Coronary artery (tissue), 2 donors: ENCODE results near the gene PP2D1.

Experiments
- DNase-seq: peaks from one replicate; pipeline ENCODE4 v3.0.0-alpha.2; 2017; ENCODE audit warnings: low spot score
- H3K27ac ChIP-seq, 2 donors: fragments of 200-600 bp; sonication (generic); one replicate each; pipeline ENCODE4 v1.5.1; 2016 to 2019
- H3K4me3 ChIP-seq: fragments of 200-600 bp; sonication (generic); 2 replicates; pipeline ENCODE4 v1.5.1; 2016; ENCODE audit warnings: mild to moderate bottlenecking, moderate library complexity
- TF ChIP-seq, protein P1 (sequence below): fragments of 200-600 bp; sonication (generic); IDR thresholded peaks from one replicate; pipeline ENCODE4 v1.5.1; 2019; ENCODE audit warnings: antibody characterized with exemption

Gene PP2D1

DNA sequence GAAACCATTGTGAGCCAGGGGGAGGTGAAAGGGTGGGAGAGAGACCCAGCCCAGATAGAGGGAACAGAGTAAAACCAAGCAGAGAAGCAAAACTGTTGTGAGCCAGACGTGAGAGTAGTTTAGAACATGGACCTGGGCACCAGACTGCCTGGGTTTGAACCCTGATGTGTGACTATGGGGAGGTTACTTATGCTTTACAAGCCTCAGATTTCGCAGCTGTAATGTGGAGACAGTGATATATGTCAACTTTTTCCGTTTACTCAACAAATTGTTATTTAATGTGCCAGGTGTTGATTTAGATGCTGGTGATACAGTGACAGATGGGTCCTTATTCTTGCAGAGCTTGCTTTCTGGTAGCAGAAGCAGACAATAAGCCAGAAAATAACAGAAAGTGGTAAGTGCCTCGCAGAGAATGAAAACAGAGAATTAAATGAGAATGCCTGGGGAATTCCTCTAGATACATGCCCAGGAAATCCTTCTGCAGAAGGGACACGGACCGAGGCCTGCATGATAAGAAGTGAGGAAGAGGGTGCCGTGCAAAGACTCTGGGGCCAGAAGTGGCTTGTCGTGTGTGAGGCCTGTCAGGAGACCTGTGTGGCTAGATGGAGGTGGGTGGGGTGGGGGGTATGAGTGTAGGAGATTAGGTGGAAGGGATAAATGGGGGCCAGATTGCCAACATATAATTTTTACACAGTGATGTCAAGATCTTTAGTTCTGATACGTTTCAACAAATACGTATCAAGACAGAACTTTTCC is 43.1 kb upstream of the PP2D1 start:
- TF ChIP-seq, protein P1, sequence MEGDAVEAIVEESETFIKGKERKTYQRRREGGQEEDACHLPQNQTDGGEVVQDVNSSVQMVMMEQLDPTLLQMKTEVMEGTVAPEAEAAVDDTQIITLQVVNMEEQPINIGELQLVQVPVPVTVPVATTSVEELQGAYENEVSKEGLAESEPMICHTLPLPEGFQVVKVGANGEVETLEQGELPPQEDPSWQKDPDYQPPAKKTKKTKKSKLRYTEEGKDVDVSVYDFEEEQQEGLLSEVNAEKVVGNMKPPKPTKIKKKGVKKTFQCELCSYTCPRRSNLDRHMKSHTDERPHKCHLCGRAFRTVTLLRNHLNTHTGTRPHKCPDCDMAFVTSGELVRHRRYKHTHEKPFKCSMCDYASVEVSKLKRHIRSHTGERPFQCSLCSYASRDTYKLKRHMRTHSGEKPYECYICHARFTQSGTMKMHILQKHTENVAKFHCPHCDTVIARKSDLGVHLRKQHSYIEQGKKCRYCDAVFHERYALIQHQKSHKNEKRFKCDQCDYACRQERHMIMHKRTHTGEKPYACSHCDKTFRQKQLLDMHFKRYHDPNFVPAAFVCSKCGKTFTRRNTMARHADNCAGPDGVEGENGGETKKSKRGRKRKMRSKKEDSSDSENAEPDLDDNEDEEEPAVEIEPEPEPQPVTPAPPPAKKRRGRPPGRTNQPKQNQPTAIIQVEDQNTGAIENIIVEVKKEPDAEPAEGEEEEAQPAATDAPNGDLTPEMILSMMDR: no peak
- no peak for DNase-seq

GRCh38 chr3:20054549-20054987 is 42.5 kb upstream of the PP2D1 start:
- TF ChIP-seq, protein P1: no peak
- DNase-seq: no peak
- no peak overlapping the region for H3K4me3 ChIP-seq
- H3K27ac ChIP-seq: no peak overlapping the region

More for the DNA sequence above, 43.1 kb upstream of the PP2D1 start:
- peak overlapping the region in 1 of 2 donors; percentile 11 for H3K27ac ChIP-seq
- H3K4me3 ChIP-seq: no peak overlapping the region

DNA sequence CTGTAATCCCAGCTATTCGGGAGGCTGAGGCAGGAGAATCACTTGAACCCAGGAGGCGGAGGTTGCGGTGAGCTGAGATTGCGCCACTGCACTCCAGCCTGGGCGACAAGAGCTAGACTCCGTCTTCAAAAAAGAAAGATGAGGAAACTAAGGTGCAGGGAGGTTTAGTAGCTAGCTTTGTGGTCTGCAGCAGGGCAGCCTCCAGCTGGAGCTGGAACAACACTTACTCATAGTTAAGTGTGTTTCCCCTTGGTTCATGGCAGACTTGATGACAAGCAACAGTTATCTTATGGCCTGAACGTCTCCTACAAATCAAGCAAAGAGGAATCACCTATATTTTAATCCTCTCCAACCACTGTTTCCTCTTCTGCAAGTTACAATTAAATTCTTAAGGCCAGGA is 40.8 kb upstream of the PP2D1 start:
- no peak overlapping the region for H3K27ac ChIP-seq
- TF ChIP-seq, protein P1: no peak
- DNase-seq: no peak
- H3K4me3 ChIP-seq: no peak overlapping the region

- no peak for DNase-seq
- H3K27ac ChIP-seq: no peak overlapping the region
- TF ChIP-seq, protein P1: no peak
Observed at GRCh38 chr3:20051123-20051806, 39.2 kb upstream of the PP2D1 start.

DNA sequence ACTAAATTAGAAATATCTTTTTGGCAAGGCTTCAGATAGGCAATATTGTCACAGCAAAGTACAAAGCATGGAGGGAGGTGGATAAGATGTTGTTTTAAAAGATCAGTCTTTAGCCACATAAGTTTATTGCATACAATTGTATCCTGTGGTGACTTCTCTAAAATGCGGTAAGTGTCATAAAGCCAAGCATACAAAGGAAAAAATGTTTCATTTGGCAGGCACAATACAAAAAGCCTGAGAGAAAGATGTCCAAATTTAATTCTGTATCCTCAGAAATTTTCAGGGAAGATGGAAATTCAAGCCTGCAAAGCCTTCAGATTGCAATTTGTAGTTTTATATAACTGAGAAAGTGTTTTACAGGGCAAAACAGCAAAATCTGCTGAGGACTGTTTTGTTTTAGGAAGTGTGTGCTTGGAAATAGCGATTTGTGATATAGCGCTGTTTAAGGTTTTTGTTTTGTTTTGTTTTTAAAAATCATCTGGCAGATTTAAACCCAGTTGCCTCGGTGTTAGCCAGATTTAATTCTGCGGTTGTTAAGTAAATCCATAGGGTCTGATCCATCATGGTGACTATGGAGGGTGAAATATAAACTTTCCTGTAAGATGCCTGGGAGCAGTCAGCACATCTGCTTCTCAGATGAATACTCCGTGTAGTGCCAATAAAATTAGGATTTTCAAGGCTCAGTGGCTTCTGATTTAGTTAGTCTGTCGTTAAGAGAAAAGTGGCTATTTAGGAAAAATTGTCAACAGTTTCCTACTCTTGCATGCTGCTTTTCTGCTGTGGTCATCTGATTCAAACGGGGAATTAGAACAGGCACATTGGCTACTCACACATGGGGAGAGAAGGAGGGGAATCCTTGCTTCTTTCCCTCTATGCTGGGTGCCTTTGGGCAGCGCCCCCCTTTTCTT is 36.2 kb upstream of the PP2D1 start:
- no peak for DNase-seq
- peak overlapping the region; percentile 40 for H3K4me3 ChIP-seq
- peak overlapping the region; percentile 4 to 56 for H3K27ac ChIP-seq
- TF ChIP-seq, protein P1: no peak

More at GRCh38 chr3:20051123-20051806, 39.2 kb upstream of the PP2D1 start:
- H3K4me3 ChIP-seq: no peak overlapping the region

- no peak for DNase-seq
- TF ChIP-seq, protein P1: no peak
- Histone ChIP-seq H3K4me3 (no peak overlapping the region), H3K27ac (peak overlapping the region; percentile 4 to 56)
Observed at GRCh38 chr3:20047341-20047779, 35.3 kb upstream of the PP2D1 start.
